ENCODE measurements around the gene TREM2.
"Not testable (repeated sequence)": the region's sequence is repeated elsewhere in the genome, so short reads cannot be mapped to it uniquely, and the experiment has no call there.

Gene TREM2

DNA sequence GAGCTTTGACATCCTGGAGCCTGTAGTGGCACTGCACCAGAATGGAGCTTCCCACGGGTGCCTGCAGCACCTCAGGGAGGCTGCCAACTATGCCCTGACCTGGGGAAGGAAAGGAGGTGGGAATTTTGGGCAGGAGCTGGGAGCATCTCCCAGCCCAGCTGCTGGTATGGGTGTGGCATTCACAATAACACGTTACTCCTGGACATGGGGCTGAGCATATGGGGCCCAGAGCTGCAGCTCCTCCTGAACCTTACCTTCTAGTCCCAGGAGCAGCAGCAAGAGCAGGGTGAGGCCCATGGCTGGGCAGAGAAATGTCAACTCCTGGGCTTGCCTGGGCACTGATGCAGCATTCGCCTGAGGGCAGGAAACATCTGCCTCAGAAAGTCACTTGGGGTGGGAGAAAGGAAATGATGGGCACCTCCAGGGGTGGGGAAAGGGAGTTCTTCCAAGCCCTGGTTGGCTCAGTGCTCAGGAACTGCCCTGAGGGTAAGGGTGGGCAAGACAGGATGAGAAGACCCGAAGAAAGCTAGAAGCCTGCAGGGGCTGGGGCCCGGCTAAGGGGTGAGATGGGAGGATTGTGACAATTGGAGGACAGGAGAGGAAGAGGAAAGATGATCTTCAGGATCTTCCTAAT, 8.8 kb downstream of the TREM2 start, which contains the start of gene TREML1:
TREML1 (minus strand) TSS at position 356 of the 634 bp plus-strand sequence; CDS start at position 297, 59 bp downstream.
- no peak for DNase-seq

GRCh38 chr6:41153451-41153850, 9.5 kb downstream of the TREM2 start:
- DNase-seq, result no peak

DNA sequence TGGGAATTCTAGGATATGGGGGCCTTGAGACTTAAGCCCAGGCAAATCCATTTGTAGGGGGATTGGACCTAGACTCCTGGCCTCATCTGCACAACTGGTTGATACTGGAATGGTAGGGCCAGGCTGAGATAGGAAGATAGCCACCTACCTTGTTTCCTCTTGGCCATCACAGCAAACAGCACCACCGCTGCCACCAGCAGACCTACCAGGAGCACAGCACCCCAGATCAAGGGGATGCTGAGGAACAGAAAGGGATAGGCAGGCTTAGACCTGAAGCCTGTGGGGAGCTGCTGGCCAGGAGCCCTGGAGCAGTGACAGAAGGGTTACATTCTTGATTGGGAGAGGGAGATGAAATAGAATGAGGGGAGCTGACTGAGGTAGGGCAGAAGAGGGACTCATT, 12.2 kb downstream of the TREM2 start:
- DNase-seq, result no peak

- DNase-seq, result no peak
Observed at GRCh38 chr6:41147917-41148316, 15.0 kb downstream of the TREM2 start.

- no peak for DNase-seq
Observed at GRCh38 chr6:41136911-41137310, 26.0 kb downstream of the TREM2 start.

DNA sequence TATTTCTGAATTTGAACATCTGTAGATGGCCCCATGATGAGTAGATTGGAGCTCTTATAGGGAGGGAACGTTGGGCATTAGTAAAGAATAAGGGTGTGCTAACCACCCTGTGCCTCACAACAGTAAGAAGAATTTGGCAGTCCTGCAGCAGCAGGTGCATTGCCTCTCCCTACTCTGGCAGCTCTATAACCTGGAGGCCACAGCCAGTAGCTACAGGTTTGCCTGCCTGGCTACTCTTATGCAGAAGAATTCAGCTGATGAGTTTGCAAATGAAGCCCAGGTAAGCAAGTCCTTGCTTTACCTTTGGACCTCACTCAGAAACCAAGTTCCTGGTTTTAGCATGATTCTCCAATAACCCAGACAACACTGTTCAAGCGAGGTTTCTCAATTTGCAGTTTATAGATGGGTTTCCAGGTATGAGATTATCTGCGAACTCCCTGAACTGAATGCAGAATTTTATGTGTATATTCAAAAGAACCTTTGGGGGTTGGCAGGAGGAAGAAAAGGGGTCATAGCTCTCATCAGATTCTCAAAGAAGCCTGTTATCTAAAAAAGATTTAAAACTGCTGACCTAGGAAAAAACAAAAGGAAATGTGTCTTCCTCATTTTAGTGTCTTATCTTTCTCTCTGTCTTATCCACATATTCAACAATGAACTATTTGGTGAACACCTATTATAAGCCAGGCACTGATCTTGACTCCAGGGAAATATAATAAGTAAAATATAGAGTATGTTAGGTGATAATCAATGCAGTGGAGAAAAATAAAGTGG, 27.7 kb downstream of the TREM2 start:
- no peak for DNase-seq

GRCh38 chr6:41132254-41132653, 30.7 kb downstream of the TREM2 start:
- no peak for DNase-seq

DNA sequence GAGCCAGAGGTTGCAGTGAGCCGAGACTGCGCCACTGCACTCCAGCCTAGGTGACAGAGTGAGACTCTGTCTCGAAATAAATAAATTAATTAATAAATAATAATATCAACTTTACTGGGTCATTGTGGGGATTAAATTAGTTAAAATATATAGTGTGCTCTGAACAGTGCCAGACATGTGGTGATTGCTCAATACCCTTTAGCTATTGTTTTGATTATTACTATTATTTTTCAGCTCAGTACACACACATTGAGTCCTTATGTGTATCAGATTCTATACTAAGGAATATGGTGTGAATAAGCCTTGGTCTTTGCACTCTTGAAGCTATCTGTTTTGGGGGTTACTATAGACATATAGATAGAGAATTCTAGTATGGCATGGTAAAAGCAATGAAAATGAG, 37.6 kb downstream of the TREM2 start:
- no peak for DNase-seq

DNA sequence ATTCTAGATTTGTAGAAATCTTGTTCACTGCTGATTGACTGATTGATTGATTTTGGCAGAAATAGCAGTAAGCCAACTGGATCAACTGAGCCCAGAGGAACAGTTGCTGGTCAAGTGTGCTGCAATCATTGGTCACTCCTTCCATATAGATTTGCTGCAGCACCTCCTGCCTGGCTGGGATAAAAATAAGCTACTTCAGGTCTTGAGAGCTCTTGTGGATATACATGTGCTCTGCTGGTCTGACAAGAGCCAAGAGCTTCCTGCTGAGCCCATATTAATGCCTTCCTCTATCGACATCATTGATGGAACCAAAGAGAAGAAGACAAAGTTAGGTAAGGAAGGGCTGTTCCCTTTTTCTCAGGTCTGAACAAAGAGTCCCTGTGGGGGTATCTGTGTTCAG, 40.0 kb downstream of the TREM2 start:
- DNase-seq, result no peak

DNA sequence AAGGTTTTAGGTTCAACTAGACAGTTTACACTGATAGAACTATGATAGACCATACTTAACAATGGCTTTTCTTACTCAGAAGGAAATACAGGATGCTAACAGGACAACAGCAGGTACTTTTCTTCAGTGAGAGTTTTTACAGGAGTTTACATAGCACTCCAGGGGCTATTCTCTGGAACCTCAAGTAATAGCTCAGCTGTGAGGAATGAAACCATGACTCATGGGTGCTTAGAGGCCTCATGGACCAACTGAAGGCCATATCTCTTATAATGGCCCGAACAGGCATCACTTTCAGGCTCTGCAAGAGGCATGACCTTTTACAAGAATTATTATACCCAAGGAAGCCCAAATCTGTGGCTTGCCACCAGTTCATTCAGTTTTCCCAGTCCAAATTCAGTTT, 40.5 kb downstream of the TREM2 start:
- no peak for DNase-seq

DNA sequence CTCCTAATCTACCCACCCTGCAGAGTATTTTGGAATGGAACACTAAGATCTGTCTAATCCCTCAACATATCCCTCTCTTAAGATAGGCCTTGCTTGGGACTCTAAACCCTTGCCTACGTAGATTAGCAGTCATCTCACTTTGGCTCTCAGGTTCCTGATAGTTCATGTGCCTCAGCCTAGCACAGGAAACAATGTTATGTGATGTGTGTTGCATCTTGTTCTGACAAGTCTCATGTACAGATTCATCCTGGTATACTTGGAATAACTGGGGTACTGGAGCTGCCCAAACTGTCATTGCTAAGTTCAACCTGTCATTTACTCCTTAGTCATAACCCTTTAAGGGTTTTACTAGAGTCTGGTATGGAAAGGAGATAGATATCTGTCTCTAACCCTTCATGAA, 42.9 kb downstream of the TREM2 start:
- no peak for DNase-seq

DNA sequence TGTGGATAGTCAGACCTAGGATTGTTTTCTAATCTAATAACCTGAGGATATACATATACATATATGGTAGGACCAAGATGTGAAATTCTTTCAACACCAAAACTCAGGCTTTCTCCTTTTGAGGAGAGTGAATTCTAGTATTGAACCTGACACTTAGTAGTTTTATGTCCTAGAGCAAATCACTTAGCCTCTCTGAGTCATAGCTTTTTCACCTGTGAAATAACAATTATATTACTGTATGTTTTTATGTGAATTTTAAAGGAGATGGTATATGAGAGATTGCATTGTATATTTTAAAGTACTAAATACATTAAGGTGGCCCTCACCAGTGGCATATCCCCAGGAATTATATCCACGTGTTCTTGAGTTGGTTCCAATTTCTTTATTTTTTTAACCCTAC, 43.4 kb downstream of the TREM2 start:
- no peak for DNase-seq

- DNase-seq, result not testable (repeated sequence)
Observed at GRCh38 chr6:41115027-41115426, 47.9 kb downstream of the TREM2 start.

- DNase-seq, result no peak
Observed at GRCh38 chr6:41111017-41111416, 51.9 kb downstream of the TREM2 start.

Data from NCI-H1048 (cell line).